ENCODE measurements around the gene HHAT.

HHAT gene

GRCh38 chr1:210558302-210558701 is 229.6 kb downstream of the HHAT start:
- no peak for TF ChIP-seq CTCF (IDR thresholded peaks at IDR 0.05; ENCODE audit: low read length)
- TF ChIP-seq EZH2 (IDR thresholded peaks at IDR 0.05; ENCODE audit: borderline replicate concordance, low read length): no peak
- H3K27ac ChIP-seq (ENCODE audit: low read depth, low read length, poor library complexity, severe bottlenecking): no peak overlapping the region

GRCh38 chr1:210565306-210565705 is 236.6 kb downstream of the HHAT start:
- Histone ChIP-seq H3K36me3 (ENCODE audit: insufficient read depth, low read length) (no peaks in the 10 kb centered on the region), H2AFZ (ENCODE audit: low read length) (no peak overlapping the region), H3K9ac (ENCODE audit: low read length) (no peak overlapping the region), H4K20me1 (ENCODE audit: insufficient read depth, low read length) (no peaks in the 10 kb centered on the region), H3K27me3 (ENCODE audit: insufficient read depth, low read length) (no peaks in the 10 kb centered on the region), H3K9me2 (ENCODE audit: low read depth, low read length) (no peaks in the 10 kb centered on the region), H3K27ac (ENCODE audit: low read depth, low read length, poor library complexity, severe bottlenecking) (no peak overlapping the region), H3K4me1 (ENCODE audit: insufficient read depth, low read length, severe bottlenecking) (no peaks in the 10 kb centered on the region), H3K4me3 (ENCODE audit: low read depth, low read length, poor library complexity, severe bottlenecking) (no peak overlapping the region), H3K4me2 (ENCODE audit: low read length) (no peak overlapping the region), H3K9me3 (ENCODE audit: low read length) (no peaks in the 10 kb centered on the region), H3F3A (ENCODE audit: insufficient read depth, low read length) (no peaks in the 10 kb centered on the region), H3K79me2 (ENCODE audit: insufficient read depth, low read length) (no peaks in the 10 kb centered on the region)
- no peak for TF ChIP-seq CTCF (IDR thresholded peaks at IDR 0.05; ENCODE audit: low read length)
- TF ChIP-seq EZH2 (IDR thresholded peaks at IDR 0.05; ENCODE audit: borderline replicate concordance, low read length): no peak

More at GRCh38 chr1:210558302-210558701, 229.6 kb downstream of the HHAT start:
- Histone ChIP-seq H3K27me3 (ENCODE audit: insufficient read depth, low read length) (no peaks in the 10 kb centered on the region), H3K9ac (ENCODE audit: low read length) (no peak overlapping the region), H4K20me1 (ENCODE audit: insufficient read depth, low read length) (no peaks in the 10 kb centered on the region), H3K4me1 (ENCODE audit: insufficient read depth, low read length, severe bottlenecking) (no peaks in the 10 kb centered on the region), H3K36me3 (ENCODE audit: insufficient read depth, low read length) (no peaks in the 10 kb centered on the region), H3K9me2 (ENCODE audit: low read depth, low read length) (no peaks in the 10 kb centered on the region), H3K9me3 (ENCODE audit: low read length) (no peaks in the 10 kb centered on the region), H2AFZ (ENCODE audit: low read length) (no peak overlapping the region), H3K79me2 (ENCODE audit: insufficient read depth, low read length) (no peaks in the 10 kb centered on the region), H3K4me3 (ENCODE audit: low read depth, low read length, poor library complexity, severe bottlenecking) (no peak overlapping the region), H3F3A (ENCODE audit: insufficient read depth, low read length) (no peaks in the 10 kb centered on the region), H3K4me2 (ENCODE audit: low read length) (no peak overlapping the region)

- TF ChIP-seq CTCF (IDR thresholded peaks at IDR 0.05; ENCODE audit: low read length) (no peak), EZH2 (IDR thresholded peaks at IDR 0.05; ENCODE audit: borderline replicate concordance, low read length) (no peak)
- no peaks in the 10 kb centered on the region for H3F3A ChIP-seq (ENCODE audit: insufficient read depth, low read length)
- H3K9me2 ChIP-seq (ENCODE audit: low read depth, low read length): no peaks in the 10 kb centered on the region
- H3K36me3 ChIP-seq (ENCODE audit: insufficient read depth, low read length): no peaks in the 10 kb centered on the region
- no peaks in the 10 kb centered on the region for H3K9me3 ChIP-seq (ENCODE audit: low read length)
- H2AFZ ChIP-seq (ENCODE audit: low read length): no peak overlapping the region
- H3K79me2 ChIP-seq (ENCODE audit: insufficient read depth, low read length): no peaks in the 10 kb centered on the region
- H3K27ac ChIP-seq (ENCODE audit: low read depth, low read length, poor library complexity, severe bottlenecking): no peak overlapping the region
- no peaks in the 10 kb centered on the region for H4K20me1 ChIP-seq (ENCODE audit: insufficient read depth, low read length)
- no peaks in the 10 kb centered on the region for H3K27me3 ChIP-seq (ENCODE audit: insufficient read depth, low read length)
- H3K4me3 ChIP-seq (ENCODE audit: low read depth, low read length, poor library complexity, severe bottlenecking): no peak overlapping the region
- H3K4me1 ChIP-seq (ENCODE audit: insufficient read depth, low read length, severe bottlenecking): no peaks in the 10 kb centered on the region
- H3K4me2 ChIP-seq (ENCODE audit: low read length): no peak overlapping the region
- H3K9ac ChIP-seq (ENCODE audit: low read length): no peak overlapping the region
These were observed 239.9 kb downstream of the HHAT start for GRCh38 chr1:210568631-210569030.

Measured in OCI-LY1 (cell line).